C4-2B (cell line): ENCODE results near the gene SAMD4B.

ENCODE experiments used
- CTCF ChIP-seq: fragments of 450-650 bp; conservative IDR thresholded peaks from 2 replicates; pipeline ENCODE4 v1.5.1; 2017; ENCODE audit warnings: mild to moderate bottlenecking
- ZFX ChIP-seq: fragments of 450-650 bp; IDR thresholded peaks from 2 replicates; pipeline ENCODE4 v1.6.1; 2017

- TF ChIP-seq CTCF (no peak), ZFX (no peak)
These were observed 13.0 kb downstream of the SAMD4B start for GRCh38 chr19:39355253-39355652.
